Measurements from ENCODE around the gene IFI44.

- peak; percentile 94 for TF ChIP-seq CTCF (conservative IDR thresholded peaks at IDR 0.05)
- no peak for TF ChIP-seq ZFX (IDR thresholded peaks at IDR 0.05)
These were observed 32.0 kb upstream of the IFI44 start for GRCh38 chr1:78617615-78618026.

All from C4-2B (cell line).